A549 (cell line): ENCODE data around the gene DIS3L2.

ENCODE experiments used
- BCL3 ChIP-seq: fragments of >200 bp; sonication (Bioruptor Twin); formaldehyde crosslinking; IDR thresholded peaks from 3 replicates; pipeline ENCODE4 v1.6.1; 2016
- CTCF ChIP-seq: fragments of >200 bp; sonication (Bioruptor Twin); formaldehyde crosslinking; IDR thresholded peaks from 3 replicates; pipeline ENCODE4 v1.5.1; 2016
- GATA3 ChIP-seq: IDR thresholded peaks from 2 replicates; pipeline ENCODE4 v1.6.1; 2012; ENCODE audit warnings: borderline replicate concordance
- HOXB5 ChIP-seq: fragments of 250-450 bp; sonication (Bioruptor Pico); IDR thresholded peaks from 2 replicates; pipeline ENCODE4 v1.5.0; 2020; ENCODE audit warnings: mild to moderate bottlenecking, moderate library complexity
- KDM1A ChIP-seq: fragments of 200-600 bp; sonication (generic); IDR thresholded peaks from 2 replicates; pipeline ENCODE4 v1.6.1; 2016; ENCODE audit warnings: low read depth, mild to moderate bottlenecking
- MAFK ChIP-seq: fragments of 450-650 bp; IDR thresholded peaks from 2 replicates; pipeline ENCODE4 v1.6.1; 2014; ENCODE audit not compliant: partially characterized antibody
- PBX3 ChIP-seq: IDR thresholded peaks from 2 replicates; pipeline ENCODE4 v1.6.1; 2012
- POLR2A ChIP-seq: IDR thresholded peaks from 2 replicates; pipeline ENCODE4 v1.6.1; 2012; ENCODE audit warnings: mild to moderate bottlenecking, low read length
- REST ChIP-seq: fragments of 200-600 bp; sonication (generic); IDR thresholded peaks from 2 replicates; pipeline ENCODE4 v1.6.1; 2016; ENCODE audit warnings: antibody characterized with exemption, mild to moderate bottlenecking, moderate library complexity
- SMC3 ChIP-seq: fragments of >200 bp; sonication (Bioruptor Twin); formaldehyde crosslinking; IDR thresholded peaks from 3 replicates; pipeline ENCODE4 v1.6.1; 2018; ENCODE audit warnings: inconsistent platforms
- ZNF302 ChIP-seq: fragments of 250-450 bp; sonication (Bioruptor Pico); IDR thresholded peaks from 2 replicates; pipeline ENCODE4 v1.9.0; 2021; ENCODE audit warnings: inconsistent platforms, mild to moderate bottlenecking, moderate library complexity

GRCh38 chr2:232281858-232282507 lies 320.5 kb downstream of the DIS3L2 start:
- TF ChIP-seq MAFK: no peak
- no peak for TF ChIP-seq POLR2A
- no peak for TF ChIP-seq CTCF
- TF ChIP-seq HOXB5: no peak
- TF ChIP-seq ZNF302 (CRISPR knock-in tag): no peak
- no peak for TF ChIP-seq BCL3
- no peak for TF ChIP-seq SMC3
- no peak for TF ChIP-seq GATA3
- no peak for TF ChIP-seq PBX3
- TF ChIP-seq REST: no peak
- no peak for TF ChIP-seq KDM1A
